ENCODE data around the gene GPR55.
"Not testable (repeated sequence)": the region's sequence is repeated elsewhere in the genome, so short reads cannot be mapped to it uniquely, and the experiment has no call there.

GPR55 gene

GRCh38 chr2:230938516-230939065, 13.5 kb upstream of the GPR55 start:
- peak in 9 of 42 donors; percentile 4 to 29 (median 12) for DNase-seq
- intact Hi-C loops (cut with DNase I) = no loop called here

DNA sequence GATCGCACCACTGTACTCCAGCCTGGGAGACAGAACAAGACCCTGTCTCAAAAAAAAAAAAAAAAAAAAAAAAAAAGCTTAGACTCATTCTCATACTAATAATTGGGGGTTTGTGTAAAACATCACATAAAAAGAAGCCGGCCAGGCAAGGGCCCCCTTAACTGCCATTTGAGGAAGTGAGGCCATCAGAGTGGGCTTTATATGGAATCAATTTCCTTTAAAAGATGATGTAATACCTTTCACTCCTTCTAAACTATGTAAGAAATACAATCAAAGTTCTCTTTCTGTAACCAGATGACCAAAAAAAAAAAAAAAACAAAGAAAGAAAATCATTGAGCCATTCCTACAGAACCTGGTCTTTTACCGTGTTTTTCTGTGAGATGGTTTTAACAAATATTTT, 13.1 kb upstream of the GPR55 start:
- intact Hi-C loops (cut with DNase I) = no loop called here
- peak in 2 of 42 donors; percentile 6 to 8 for DNase-seq

GRCh38 chr2:230937362-230937761, 12.3 kb upstream of the GPR55 start:
- DNase-seq = peak in 2 of 42 donors; percentile 1 to 25
- intact Hi-C loops (cut with DNase I) = no loop called here

DNA sequence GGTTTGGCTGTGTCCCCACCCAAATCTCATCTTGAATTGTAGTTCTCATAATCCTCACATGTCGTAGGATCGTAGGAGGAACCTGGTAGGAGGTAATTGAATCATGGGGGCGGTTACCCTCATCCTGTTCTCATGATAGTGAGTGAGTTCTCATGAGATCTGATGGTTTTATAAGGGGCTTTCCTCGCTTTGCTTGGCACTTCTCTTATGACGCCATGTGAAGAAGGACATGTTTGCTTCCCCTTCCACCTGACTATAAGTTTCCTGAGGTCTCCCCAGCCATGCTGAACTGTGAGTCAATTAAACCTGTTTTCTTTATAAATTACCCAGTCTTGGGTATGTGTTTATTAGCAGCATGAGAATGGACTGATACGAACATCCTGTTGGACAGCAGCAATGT, 11.2 kb upstream of the GPR55 start:
- peak in 2 of 42 donors; percentile 3 to 18 for DNase-seq
- intact Hi-C loops (cut with DNase I) = not testable (repeated sequence)

- intact Hi-C loops (cut with DNase I) = no loop called here
- DNase-seq = peak in 4 of 42 donors; percentile 1 to 30 (median 14)
These were observed 10.0 kb upstream of the GPR55 start for GRCh38 chr2:230935130-230935430.

DNA sequence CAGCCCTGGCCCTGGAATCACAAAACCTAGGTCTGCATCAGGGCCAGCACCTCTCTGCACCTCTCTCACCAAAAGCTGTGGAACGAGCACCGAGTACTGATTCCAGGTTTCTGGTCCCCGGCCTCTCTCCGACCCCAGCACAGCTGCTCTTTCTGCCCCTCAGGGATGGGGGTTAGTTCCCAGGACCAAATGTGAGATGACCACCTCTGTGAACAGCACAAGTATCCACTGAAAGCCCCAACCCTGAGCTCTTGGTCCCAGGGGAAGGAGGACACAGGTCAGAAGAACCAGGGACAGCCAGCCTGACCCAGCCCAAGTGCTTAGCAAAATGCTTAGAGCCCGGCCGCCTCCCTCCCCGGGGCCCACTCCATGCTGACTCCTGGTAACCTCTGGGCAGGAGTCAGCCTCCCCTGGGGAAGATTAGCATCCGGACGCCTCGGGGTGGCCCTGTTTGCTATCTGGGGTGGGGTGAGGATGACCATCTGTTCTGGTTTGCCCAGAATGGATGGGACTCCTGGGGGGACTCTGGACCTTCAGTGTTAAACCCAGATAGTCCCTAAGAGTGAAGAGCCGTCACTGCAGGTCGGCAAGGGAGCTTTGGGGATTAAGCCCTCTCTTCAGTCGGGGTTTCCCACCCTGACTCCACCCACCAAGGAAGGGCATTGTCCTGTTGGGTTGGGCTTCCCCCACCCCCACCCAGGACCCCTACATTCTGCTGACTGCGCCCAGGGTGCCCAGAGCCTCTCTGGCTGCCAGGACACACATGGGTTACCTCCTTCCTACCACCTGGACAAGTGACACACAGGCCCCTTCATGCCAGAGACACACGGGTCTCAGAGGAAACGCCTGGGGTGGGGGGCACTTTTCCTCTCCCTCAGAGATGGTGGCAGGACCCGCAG, 9.4 kb upstream of the GPR55 start:
- DNase-seq = peak in 8 of 42 donors; percentile 2 to 31 (median 11)
- intact Hi-C loops (cut with DNase I) = no loop called here

- intact Hi-C loops (cut with DNase I) = no loop called here
These were observed 8.6 kb upstream of the GPR55 start for GRCh38 chr2:230933521-230934180.

GRCh38 chr2:230932556-230933511, 7.8 kb upstream of the GPR55 start:
- intact Hi-C loops (cut with DNase I) = no loop called here
- DNase-seq = peak in 16 of 42 donors; percentile 5 to 56 (median 25)

More at GRCh38 chr2:230933521-230934180, 8.6 kb upstream of the GPR55 start:
- DNase-seq = peak in 10 of 42 donors; percentile 1 to 29 (median 11)

DNA sequence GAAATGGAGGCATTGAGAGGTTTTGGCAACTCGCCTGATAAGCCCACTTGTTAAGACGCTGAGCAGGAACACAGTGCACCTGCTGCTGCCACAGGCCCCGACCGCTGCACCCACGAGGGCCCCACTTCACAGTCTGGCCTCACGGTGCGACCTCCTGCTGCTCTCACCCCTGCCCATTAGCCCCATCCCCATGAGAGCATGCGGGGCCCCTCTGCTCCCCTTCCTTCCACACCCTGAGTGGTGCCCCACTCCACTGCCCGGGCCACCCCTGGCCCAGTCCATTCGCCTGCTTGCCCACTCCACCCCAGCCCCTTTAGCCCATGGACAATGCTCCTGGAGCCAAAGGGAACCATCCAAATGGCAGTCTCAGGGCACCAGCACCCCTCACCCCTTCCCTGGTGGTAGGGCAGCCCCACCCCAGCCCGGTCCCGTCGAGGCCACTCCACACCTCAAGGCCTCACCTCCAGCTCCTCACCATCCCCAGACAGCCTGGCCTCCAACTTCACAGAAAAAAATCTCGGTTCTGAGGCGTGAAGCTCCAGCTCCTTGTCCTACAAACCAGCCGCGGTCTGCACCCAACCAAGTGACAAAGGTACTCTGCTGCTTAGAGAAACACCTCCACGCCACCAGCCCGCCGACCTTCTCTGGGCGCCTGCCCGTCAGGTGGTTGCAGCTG, 6.7 kb upstream of the GPR55 start:
- intact Hi-C loops (cut with DNase I) = no loop called here
- peak in 12 of 42 donors; percentile 5 to 42 (median 14) for DNase-seq

DNA sequence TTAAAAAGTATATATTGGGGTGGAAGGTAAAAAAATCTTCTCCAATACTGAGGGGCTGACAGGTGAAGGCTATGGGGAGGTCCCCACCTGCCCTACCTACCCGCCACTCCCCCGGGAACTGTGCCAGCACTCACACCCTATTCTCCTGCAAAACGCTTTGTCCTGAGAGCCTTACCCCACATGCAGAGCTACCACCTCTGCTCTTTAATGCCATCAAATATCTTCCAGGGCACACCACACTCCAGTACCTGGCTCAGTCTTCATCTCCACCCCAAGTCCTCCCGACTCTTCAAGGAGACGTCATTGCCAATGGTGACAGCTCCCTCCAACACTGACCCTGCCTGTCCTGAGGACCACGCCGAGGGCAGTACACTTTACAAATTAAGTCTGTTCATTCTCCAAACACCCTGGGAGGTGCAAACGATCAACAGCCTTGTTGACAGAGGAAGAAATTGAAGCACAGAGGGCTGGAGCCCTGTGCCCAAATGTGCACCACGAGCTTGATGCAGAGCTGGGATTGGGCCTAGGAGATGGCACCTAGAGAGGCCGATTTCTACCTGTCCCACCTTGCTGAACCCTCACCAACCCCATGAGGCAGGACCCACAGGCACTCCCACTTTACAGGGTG, 6.0 kb upstream of the GPR55 start:
- peak in 10 of 42 donors; percentile 1 to 27 (median 11) for DNase-seq

DNA sequence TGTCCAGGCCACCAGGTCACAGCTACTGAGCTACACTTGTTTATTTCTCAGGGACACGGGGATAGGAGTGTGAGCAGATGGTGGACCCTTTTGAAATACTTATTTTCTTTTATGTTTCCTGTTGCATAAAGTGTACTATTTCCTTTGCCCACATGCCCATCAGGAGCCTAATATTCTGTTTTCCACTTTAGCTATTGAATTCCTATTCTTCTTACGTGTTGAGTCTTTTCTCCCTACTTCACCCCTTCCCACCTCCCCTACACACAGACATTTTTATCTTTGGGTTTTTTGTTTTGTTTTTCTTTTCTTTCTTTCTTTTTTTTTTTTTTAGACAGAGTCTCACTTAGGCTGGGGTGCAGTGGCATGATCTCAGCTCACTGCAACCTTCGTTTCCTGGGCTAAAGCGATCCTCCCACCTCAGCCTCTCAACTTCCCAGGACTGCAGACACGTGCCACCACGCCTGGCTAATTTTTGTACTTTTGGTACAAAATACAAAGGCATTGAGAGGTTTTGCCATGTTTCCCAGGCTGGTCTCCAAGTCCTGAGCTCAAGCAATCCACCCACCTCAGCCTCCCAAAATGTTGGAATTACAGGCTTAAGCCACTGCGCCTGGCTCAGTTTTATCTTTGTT, 5.2 kb upstream of the GPR55 start:
- intact Hi-C loops (cut with DNase I) = no loop called here
- DNase-seq = peak in 9 of 42 donors; percentile 1 to 27 (median 6)

More for the DNA sequence above, 6.0 kb upstream of the GPR55 start:
- intact Hi-C loops (cut with DNase I) = no loop called here

DNA sequence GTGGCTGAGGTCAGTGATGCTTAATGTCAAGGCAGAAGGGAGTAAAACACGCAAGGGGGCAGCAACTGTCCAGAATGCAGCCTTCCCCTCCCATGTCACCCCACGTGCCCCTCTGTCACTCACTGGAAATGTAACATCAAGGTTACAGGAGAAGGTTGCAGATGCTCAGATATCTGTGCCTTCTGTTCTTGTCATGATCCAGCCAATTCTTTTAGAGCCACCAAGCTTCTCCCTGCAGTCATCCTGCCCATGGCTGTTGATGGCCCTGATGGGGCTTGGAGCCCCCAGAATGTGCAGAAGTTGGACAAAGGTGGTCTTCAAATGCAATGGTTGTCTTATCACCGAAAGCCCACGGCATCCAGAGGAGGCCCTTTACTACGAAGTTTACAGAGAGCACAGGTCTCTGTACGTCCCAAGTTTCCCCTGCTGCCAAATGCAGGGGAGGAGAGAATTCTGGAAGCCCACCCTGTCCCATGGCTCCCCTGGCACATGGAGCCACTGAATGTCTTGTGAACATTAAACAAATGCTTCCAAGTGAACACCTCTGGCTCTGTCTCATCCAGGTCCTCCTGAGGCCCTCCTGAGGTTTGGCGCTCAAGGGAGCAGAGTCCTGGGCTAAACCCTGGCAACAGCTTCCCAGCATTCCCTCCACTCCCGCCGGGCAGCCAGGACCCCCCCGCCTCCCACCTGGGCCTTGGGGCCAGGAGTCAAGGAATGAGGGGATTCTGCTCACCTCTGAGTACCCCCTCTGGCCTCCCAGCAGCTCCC, 4.5 kb upstream of the GPR55 start:
- DNase-seq = peak in 11 of 42 donors; percentile 1 to 24 (median 11)
- intact Hi-C loops (cut with DNase I) = no loop called here

GRCh38 chr2:230928701-230929380, 3.8 kb upstream of the GPR55 start:
- peak in 12 of 42 donors; percentile 1 to 37 (median 8) for DNase-seq
- intact Hi-C loops (cut with DNase I) = no loop called here

DNA sequence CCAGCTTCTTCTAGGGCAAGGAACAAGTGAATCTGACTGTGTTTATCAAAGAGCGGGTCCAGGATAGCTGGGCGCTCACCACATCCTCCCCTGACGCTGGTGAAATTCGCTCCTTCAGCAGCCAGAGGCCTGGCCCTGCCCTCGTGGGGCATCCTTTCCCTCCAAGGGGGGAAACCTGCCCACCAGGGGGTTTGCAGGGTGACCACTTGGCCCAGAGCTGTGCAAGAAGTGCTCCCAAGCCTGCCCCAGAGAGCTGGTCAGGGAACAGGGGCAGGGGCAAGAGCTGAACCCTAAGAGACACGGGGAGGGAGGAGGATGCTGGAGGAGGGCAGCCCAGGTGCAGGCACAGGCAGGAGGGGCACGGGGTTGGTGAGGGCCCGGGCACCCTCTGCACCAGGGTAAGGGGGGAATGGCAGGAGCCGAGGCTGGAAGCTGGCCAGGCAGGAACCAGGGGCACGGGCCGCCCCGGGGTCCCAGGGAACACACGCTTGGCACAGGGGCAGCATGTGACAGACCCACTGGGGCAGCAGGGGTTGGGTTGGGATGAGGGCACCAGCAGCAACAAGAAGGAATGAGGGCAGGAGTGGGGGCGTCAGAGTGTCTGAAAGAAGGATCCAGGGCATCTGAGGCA, 2.8 kb upstream of the GPR55 start:
- DNase-seq = peak in 11 of 42 donors; percentile 1 to 36 (median 10)
- intact Hi-C loops (cut with DNase I) = no loop called here

Data from head of caudate nucleus (tissue), 42 donors.